HUES48 (cell line): Measurements from ENCODE around the gene ZFYVE21.
"Not testable (repeated sequence)": the region's sequence is repeated elsewhere in the genome, so short reads cannot be mapped to it uniquely, and the experiment has no call there.

Source experiments
- H3K27ac ChIP-seq: one replicate; pipeline ENCODE4 v1.7.0; 2013; ENCODE audit warnings: low read depth, low read length, inconsistent platforms
- H3K27me3 ChIP-seq: 2 replicates; pipeline ENCODE4 v1.6.1; 2013; ENCODE audit warnings: mild to moderate bottlenecking, low read length; ENCODE audit not compliant: control insufficient read depth, insufficient read depth
- H3K36me3 ChIP-seq: 2 replicates; pipeline ENCODE4 v1.6.1; 2013; ENCODE audit warnings: low read length; ENCODE audit not compliant: control insufficient read depth, insufficient read depth
- H3K4me1 ChIP-seq: 2 replicates; pipeline ENCODE4 v1.6.1; 2013; ENCODE audit warnings: mild to moderate bottlenecking, low read length; ENCODE audit not compliant: control insufficient read depth, insufficient read depth
- H3K4me3 ChIP-seq: 2 replicates; pipeline ENCODE4 v1.5.1; 2013; ENCODE audit warnings: mild to moderate bottlenecking, low read depth, low read length
- H3K9ac ChIP-seq: 2 replicates; pipeline ENCODE4 v1.6.1; 2013; ENCODE audit warnings: mild to moderate bottlenecking, low read depth, low read length, moderate library complexity
- H3K9me3 ChIP-seq: 2 replicates; pipeline ENCODE4 v1.6.1; 2013; ENCODE audit warnings: low read length; ENCODE audit not compliant: control insufficient read depth, insufficient read depth

Gene ZFYVE21

DNA sequence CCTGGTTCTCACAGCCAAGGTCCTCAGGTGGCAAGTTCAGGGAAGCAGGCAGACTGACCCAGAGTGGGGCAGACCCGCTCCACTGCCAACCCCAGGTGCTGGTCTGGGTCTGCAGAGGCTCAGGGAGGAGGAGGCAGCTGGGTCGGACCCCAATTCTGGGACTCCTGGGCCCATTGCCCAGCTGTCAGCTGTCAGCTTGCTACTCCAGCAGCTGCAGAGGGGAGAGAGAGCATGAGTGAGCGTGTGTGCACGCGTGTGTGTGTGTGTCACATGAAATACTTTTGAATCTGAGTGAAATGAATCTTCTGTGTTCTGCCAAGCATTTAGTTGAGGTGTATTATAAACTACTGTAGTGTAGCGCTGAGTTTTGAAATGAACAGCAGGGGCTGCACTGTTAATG, 31.1 kb upstream of the ZFYVE21 start:
- no peak overlapping the region for H3K27ac ChIP-seq
- H3K4me3 ChIP-seq = no peak overlapping the region
- peaks cover 94% of the 10 kb centered on the region for H3K36me3 ChIP-seq
- no peaks in the 10 kb centered on the region for H3K9me3 ChIP-seq
- H3K27me3 ChIP-seq = no peaks in the 10 kb centered on the region
- H3K4me1 ChIP-seq = no peaks in the 10 kb centered on the region
- H3K9ac ChIP-seq = no peak overlapping the region

DNA sequence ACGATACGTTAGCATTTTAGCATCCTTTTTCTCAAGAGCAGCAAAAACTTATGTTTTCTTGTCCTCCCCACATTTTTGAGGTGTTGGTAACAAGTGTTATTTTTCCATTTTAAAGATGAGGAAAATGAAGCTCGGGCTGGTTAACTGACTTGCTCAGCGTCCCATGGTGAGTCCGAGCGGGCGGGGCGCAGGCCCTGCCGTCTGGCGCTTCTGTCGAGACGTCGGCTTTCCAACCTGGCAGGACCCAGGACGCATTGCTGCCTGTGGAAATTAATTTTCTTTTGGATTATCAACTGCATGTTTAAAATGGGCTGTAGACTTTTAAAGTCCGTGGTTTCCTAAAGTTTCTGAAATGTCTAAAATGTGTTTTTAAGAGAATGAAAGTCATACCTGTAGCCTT, 30.7 kb upstream of the ZFYVE21 start:
- Histone ChIP-seq H3K4me1 (no peaks in the 10 kb centered on the region), H3K9me3 (no peaks in the 10 kb centered on the region), H3K9ac (no peak overlapping the region), H3K27ac (no peak overlapping the region), H3K36me3 (peaks cover 92% of the 10 kb centered on the region), H3K27me3 (no peaks in the 10 kb centered on the region), H3K4me3 (no peak overlapping the region)

DNA sequence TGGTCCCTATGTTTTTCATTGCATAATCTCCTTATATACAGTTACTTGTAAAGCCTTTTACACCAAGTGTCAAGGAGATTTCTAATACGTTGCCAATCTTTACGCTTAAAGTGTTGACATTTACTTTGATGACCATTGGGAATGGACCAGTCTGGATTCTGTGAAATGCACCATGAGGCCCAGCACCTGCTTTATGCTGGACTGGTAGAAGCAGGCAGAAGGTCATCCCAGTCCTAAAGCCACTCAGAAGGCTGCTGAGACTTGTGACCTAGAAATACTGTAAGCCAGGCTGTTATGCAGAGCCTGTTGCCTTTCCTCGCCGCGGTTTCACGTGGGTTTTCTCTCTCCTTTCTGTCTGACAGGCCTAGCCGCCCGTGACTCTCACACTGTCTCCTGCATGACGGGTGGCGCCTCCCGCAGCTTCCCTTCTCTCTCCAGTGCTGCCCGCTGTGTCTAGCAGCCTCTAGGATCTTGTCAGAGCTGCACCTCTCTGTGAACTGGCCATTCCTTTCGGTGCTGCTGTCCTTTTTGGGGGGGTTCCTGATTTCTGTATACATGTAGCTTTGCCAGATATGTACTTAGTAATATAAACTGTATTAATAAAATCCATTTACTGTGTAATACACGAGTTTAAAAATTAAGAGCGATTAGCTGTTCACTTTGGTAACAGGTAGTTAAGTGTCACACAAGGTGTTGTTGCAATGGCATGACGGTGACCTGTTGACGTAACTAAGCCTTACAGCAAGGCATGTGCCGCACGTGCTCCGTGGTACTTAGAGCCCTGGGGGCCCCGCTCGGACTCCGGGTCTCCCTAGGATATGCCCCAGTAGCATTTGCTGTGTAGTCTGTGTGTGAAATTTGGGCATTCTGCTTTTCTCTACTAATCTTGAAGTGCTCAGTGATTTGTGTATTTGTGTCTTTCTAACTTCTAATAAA, 30.1 kb upstream of the ZFYVE21 start:
- no peaks in the 10 kb centered on the region for H3K4me1 ChIP-seq
- H3K9me3 ChIP-seq = no peaks in the 10 kb centered on the region
- H3K9ac ChIP-seq = no peak overlapping the region
- peaks cover 88% of the 10 kb centered on the region for H3K36me3 ChIP-seq
- no peak overlapping the region for H3K27ac ChIP-seq
- H3K27me3 ChIP-seq = no peaks in the 10 kb centered on the region
- H3K4me3 ChIP-seq = no peak overlapping the region

DNA sequence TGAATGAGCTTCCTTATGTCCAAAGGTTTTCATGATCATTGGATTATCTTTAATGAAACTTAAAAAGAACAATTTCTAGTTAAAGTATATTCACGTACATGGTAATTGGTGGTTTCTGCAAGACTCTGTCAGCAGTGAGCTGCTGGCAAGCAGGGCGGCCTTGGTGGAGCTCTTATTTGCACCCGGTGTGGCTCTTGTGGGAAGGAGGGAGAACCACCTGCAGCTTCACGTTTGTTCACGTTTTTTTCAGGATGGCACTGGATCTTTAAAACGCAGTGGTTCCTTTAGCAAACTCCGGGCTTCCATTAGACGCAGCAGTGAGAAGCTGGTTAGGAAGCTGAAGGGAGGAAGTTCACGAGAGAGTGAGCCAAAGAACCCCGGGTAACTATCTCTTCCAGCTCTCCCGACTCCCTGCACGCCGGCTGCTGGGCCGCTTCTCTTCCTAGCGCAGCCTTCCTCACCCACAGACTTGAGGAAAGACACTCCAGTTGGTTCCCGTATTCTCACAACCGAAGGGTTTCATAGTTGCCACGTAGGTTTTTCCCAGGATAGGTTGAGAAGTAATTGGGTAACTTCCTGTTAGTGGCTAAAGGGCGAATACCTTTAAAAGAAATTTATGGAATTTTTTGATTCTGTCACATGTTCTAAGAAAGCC, 28.7 kb upstream of the ZFYVE21 start:
- no peaks in the 10 kb centered on the region for H3K27me3 ChIP-seq
- peaks cover 83% of the 10 kb centered on the region for H3K36me3 ChIP-seq
- no peak overlapping the region for H3K9ac ChIP-seq
- H3K9me3 ChIP-seq = no peaks in the 10 kb centered on the region
- no peak overlapping the region for H3K4me3 ChIP-seq
- H3K4me1 ChIP-seq = no peaks in the 10 kb centered on the region
- H3K27ac ChIP-seq = no peak overlapping the region

DNA sequence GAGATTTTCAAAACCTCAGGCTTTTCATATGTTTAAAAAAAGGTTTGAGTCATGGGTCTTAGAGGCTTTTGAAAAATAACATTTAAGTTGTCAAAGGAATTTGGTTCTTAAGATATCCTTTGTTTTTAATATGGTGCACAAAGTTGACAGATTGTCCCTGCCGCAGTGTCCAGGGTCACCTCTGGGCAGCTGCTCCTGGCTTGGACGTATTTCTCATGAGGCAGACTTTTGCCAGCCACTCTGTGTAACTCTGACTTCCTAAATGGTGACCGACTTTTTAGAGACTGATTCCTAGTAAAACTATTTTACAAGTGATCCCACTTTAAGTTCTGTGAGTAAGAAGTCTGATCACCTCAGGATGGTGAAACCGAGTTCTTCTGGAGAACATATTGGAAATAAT, 27.9 kb upstream of the ZFYVE21 start:
- H3K36me3 ChIP-seq = peaks cover 86% of the 10 kb centered on the region
- H3K9ac ChIP-seq = no peak overlapping the region
- no peaks in the 10 kb centered on the region for H3K4me1 ChIP-seq
- no peaks in the 10 kb centered on the region for H3K9me3 ChIP-seq
- no peaks in the 10 kb centered on the region for H3K27me3 ChIP-seq
- no peak overlapping the region for H3K4me3 ChIP-seq
- H3K27ac ChIP-seq = no peak overlapping the region

DNA sequence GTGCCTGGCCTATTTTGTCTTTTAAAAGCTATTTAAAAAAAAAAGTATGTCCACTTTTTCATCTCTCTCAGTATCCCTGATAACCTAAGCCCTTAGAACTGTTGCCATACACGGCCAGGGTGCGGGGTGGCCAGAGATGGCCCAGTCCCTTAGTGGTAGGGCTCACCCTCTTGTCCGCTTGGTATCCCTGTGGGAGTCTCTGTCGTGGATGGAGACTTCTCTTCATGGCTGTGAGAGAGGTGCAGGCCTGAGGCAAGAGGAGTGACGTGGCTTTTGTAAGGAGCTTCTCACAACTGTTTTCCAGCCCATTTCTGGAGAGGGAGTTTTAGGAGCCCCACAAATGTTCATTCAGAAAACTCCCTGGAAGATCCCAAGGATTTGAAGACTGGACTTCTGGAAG, 27.2 kb upstream of the ZFYVE21 start:
- Histone ChIP-seq H3K9ac (no peak overlapping the region), H3K4me3 (no peak overlapping the region), H3K9me3 (no peaks in the 10 kb centered on the region), H3K27me3 (no peaks in the 10 kb centered on the region), H3K27ac (no peak overlapping the region), H3K36me3 (peaks cover 86% of the 10 kb centered on the region), H3K4me1 (no peaks in the 10 kb centered on the region)

GRCh38 chr14:103688906-103689902, 26.4 kb upstream of the ZFYVE21 start:
- Histone ChIP-seq H3K36me3 (peaks cover 86% of the 10 kb centered on the region), H3K4me3 (no peak overlapping the region), H3K4me1 (no peaks in the 10 kb centered on the region), H3K9me3 (no peaks in the 10 kb centered on the region), H3K27me3 (no peaks in the 10 kb centered on the region), H3K9ac (no peak overlapping the region), H3K27ac (no peak overlapping the region)

DNA sequence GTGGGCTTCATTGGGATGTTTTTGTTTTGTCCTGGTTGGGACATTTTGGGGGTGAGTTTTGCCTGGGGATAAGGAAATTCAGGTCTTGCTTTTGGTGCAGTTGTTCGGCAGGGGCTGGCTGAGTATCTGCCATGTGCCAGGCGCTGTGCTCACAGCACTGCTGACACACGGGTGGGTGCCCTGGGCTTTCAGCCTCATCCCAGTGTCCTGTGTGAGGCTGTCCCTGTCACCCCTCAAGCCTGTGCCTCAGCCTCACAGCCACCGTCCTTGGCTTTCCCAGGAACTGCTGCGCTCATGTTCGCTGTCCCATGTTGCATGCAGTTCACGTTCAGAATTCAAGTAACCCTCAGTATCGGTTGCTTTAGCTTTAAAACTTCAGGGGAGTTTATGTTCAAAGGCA, 25.3 kb upstream of the ZFYVE21 start:
- Histone ChIP-seq H3K4me3 (no peak overlapping the region), H3K9me3 (no peaks in the 10 kb centered on the region), H3K9ac (no peak overlapping the region), H3K4me1 (no peaks in the 10 kb centered on the region), H3K27me3 (no peaks in the 10 kb centered on the region), H3K27ac (no peak overlapping the region), H3K36me3 (peaks cover 83% of the 10 kb centered on the region)

GRCh38 chr14:103691655-103692054, 24.0 kb upstream of the ZFYVE21 start:
- not testable (repeated sequence) for H3K9ac ChIP-seq, H3K9me3 ChIP-seq, H3K27me3 ChIP-seq, H3K27ac ChIP-seq, H3K4me1 ChIP-seq, H3K4me3 ChIP-seq
- peaks cover 75% of the 10 kb centered on the region for H3K36me3 ChIP-seq

DNA sequence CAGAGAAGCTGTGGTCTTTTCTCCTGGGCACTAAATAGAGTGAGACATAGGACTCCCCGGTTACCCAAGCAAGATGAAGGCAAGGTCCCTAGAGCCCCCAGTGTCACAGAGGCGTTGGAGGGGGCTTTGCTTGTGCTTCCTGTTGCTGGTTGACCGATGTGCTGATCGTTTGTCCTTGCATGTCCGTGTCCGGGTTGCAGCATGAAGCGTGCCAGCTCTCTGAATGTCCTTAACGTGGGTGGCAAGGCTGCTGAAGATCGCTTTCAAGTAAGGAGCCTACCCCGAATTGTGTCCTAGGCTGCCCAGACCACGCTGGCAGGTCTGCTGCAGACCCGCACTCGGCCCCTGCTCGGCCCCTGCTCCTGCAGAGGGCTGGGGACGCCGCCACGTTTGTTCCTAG, 23.5 kb upstream of the ZFYVE21 start:
- Histone ChIP-seq H3K27me3 (no peaks in the 10 kb centered on the region), H3K9me3 (no peaks in the 10 kb centered on the region), H3K27ac (no peak overlapping the region), H3K4me3 (no peak overlapping the region), H3K4me1 (no peaks in the 10 kb centered on the region), H3K9ac (no peak overlapping the region), H3K36me3 (peaks cover 71% of the 10 kb centered on the region)
